ENCODE data around the gene WIPF2.
A peak's percentile ranks its signal among the peaks of the same experiment; 100 is the strongest.

WIPF2 gene

GRCh38 chr17:40312131-40312731 lies 93.1 kb downstream of the WIPF2 start:
- no peak for TF ChIP-seq CTCF (conservative IDR thresholded peaks at IDR 0.05; ENCODE audit: low read depth, low read length)
- H3K4me3 ChIP-seq (ENCODE audit: low read length) = no peak overlapping the region
- DNase-seq (ENCODE audit: low read depth) = no peak

- no peak for DNase-seq (ENCODE audit: low read depth)
- no peak for TF ChIP-seq CTCF (conservative IDR thresholded peaks at IDR 0.05; ENCODE audit: low read depth, low read length)
- no peak overlapping the region for H3K4me3 ChIP-seq (ENCODE audit: low read length)
Measured at GRCh38 chr17:40312893-40313667, 94.0 kb downstream of the WIPF2 start.

GRCh38 chr17:40313668-40314583 lies 94.8 kb downstream of the WIPF2 start:
- no peak for DNase-seq (ENCODE audit: low read depth)
- H3K4me3 ChIP-seq (ENCODE audit: low read length) = no peak overlapping the region
- TF ChIP-seq CTCF (conservative IDR thresholded peaks at IDR 0.05; ENCODE audit: low read depth, low read length) = no peak

- no peak for TF ChIP-seq CTCF (conservative IDR thresholded peaks at IDR 0.05; ENCODE audit: low read depth, low read length)
- no peak overlapping the region for H3K4me3 ChIP-seq (ENCODE audit: low read length)
- DNase-seq (ENCODE audit: low read depth) = peak; percentile 86
Measured at GRCh38 chr17:40314584-40314956, 95.5 kb downstream of the WIPF2 start.

- no peak for DNase-seq (ENCODE audit: low read depth)
- TF ChIP-seq CTCF (conservative IDR thresholded peaks at IDR 0.05; ENCODE audit: low read depth, low read length) = no peak
- no peak overlapping the region for H3K4me3 ChIP-seq (ENCODE audit: low read length)
Measured at GRCh38 chr17:40315206-40315605, 96.1 kb downstream of the WIPF2 start.

GRCh38 chr17:40315678-40316570 lies 96.8 kb downstream of the WIPF2 start:
- no peak for TF ChIP-seq CTCF (conservative IDR thresholded peaks at IDR 0.05; ENCODE audit: low read depth, low read length)
- no peak for DNase-seq (ENCODE audit: low read depth)
- H3K4me3 ChIP-seq (ENCODE audit: low read length) = no peak overlapping the region

Data from retinal pigment epithelial cell (primary cell).